A673 (cell line): ENCODE data around the gene SPRR1A. TPM values are rescaled to one million over a fixed set of nuclear protein-coding genes. Genes with fewer than 3 reads are reported as not detected.

Experiments
- BruUV-seq: library from RNA; stranded (reverse); fragments of 400-500 nt; replicated peaks from 2 replicates; lab custom pipeline; 2021; lab: Mats Ljungman, UMichigan
- CTCF ChIA-PET: fragments of 300-600 bp; sonication (Branson Sonifier 250); formaldehyde crosslinking; loops from one replicate; lab custom pipeline; 2022; ENCODE audit warnings: antibody characterized with exemption; lab: Charles Lee
- POLR2A ChIA-PET: fragments of 300-600 bp; sonication (Branson Sonifier 250); formaldehyde crosslinking; loops from one replicate; lab custom pipeline; 2022; ENCODE audit warnings: antibody characterized with exemption; ENCODE audit not compliant: low non-redundant PET; lab: Charles Lee
- DNase-seq: peaks from one replicate; pipeline ENCODE4 v3.0.0-alpha.2; 2015; ENCODE audit warnings: low spot score
- H3K27ac ChIP-seq: fragments of 200-600 bp; sonication (generic); 2 replicates; pipeline ENCODE4 v1.5.1; 2016; ENCODE audit warnings: mixed run types, low read depth, mild to moderate bottlenecking, mixed read lengths, antibody characterized with exemption, low read length; ENCODE audit not compliant: poor library complexity, severe bottlenecking
- H3K27me3 ChIP-seq: fragments of 200-600 bp; sonication (generic); replicated peaks from 2 replicates; pipeline ENCODE4 v1.6.1; 2017; ENCODE audit warnings: mixed run types, low read depth, mild to moderate bottlenecking, mixed read lengths, antibody characterized with exemption, low read length; ENCODE audit not compliant: insufficient read depth, poor library complexity
- H3K36me3 ChIP-seq: fragments of 200-600 bp; sonication (generic); 2 replicates; pipeline ENCODE4 v1.6.1; 2016; ENCODE audit warnings: mixed run types, mild to moderate bottlenecking, mixed read lengths, antibody characterized with exemption, low read length; ENCODE audit not compliant: insufficient read depth, poor library complexity, severe bottlenecking
- H3K4me1 ChIP-seq: fragments of 200-600 bp; sonication (generic); 2 replicates; pipeline ENCODE4 v1.6.1; 2017; ENCODE audit warnings: mixed run types, mild to moderate bottlenecking, mixed read lengths, antibody characterized with exemption, low read length; ENCODE audit not compliant: insufficient read depth, poor library complexity, severe bottlenecking
- H3K4me3 ChIP-seq: fragments of 200-600 bp; sonication (generic); 2 replicates; pipeline ENCODE4 v1.5.1; 2016; ENCODE audit warnings: low read depth, mixed run types, mild to moderate bottlenecking, mixed read lengths, low read length; ENCODE audit not compliant: poor library complexity, severe bottlenecking
- H3K9me3 ChIP-seq: fragments of 200-600 bp; sonication (generic); 2 replicates; pipeline ENCODE4 v1.6.1; 2016; ENCODE audit warnings: mixed run types, low read depth, mild to moderate bottlenecking, mixed read lengths, antibody characterized with exemption, low read length; ENCODE audit not compliant: poor library complexity, severe bottlenecking
- CTCF ChIP-seq: fragments of 300-800, 200-600 bp; sonication (generic); conservative IDR thresholded peaks from 2 replicates; pipeline ENCODE4 v1.5.1; 2017; ENCODE audit warnings: low read depth, mild to moderate bottlenecking, antibody characterized with exemption, low read length, moderate library complexity, mixed read lengths
- EZH2 ChIP-seq: fragments of 200-600 bp; sonication (generic); IDR thresholded peaks from 2 replicates; pipeline ENCODE4 v1.6.1; 2017; ENCODE audit warnings: borderline replicate concordance, low read depth, mild to moderate bottlenecking, mixed read lengths, antibody characterized with exemption, low read length; ENCODE audit not compliant: poor library complexity, severe bottlenecking
- intact Hi-C: fragments of 100-400 bp; cut with micrococcal nuclease; formaldehyde crosslinking; loops from one replicate; pipeline ENCODE4 v1.10.0; 2022; ENCODE audit not compliant: unreplicated experiment
- total RNA-seq: library from RNA; stranded (reverse); gene quantifications from 2 replicates; pipeline ENCODE4 v1.2.3, GENCODE V29; 2021

SPRR1A gene
- total RNA-seq, 1 experiment from 2014 or later = not detected

- Histone ChIP-seq H3K9me3 (no peaks in the 10 kb centered on the region), H3K36me3 (no peaks in the 10 kb centered on the region), H3K27ac (no peak overlapping the region), H3K4me1 (no peaks in the 10 kb centered on the region), H3K4me3 (no peak overlapping the region), H3K27me3 (peaks cover 11% of the 10 kb centered on the region)
- intact Hi-C loops = no loop called here
- no peak for TF ChIP-seq CTCF
- no peak for TF ChIP-seq EZH2
- no TSS peak for BruUV-seq
- CTCF ChIA-PET = no interaction called here
- no peak for DNase-seq
- POLR2A ChIA-PET = no interaction called here
Observed at GRCh38 chr1:152968248-152968647, 15.6 kb upstream of the SPRR1A start.

GRCh38 chr1:152969036-152969435 is 14.8 kb upstream of the SPRR1A start:
- H3K27ac ChIP-seq = no peak overlapping the region
- H3K4me3 ChIP-seq = no peak overlapping the region
- intact Hi-C loops = no loop called here
- H3K27me3 ChIP-seq = peaks cover 11% of the 10 kb centered on the region
- TF ChIP-seq EZH2 (no peak), CTCF (no peak)
- no TSS peak for BruUV-seq
- no peak for DNase-seq
- POLR2A ChIA-PET = no interaction called here
- H3K4me1 ChIP-seq = no peaks in the 10 kb centered on the region
- CTCF ChIA-PET = no interaction called here
- no peaks in the 10 kb centered on the region for H3K9me3 ChIP-seq
- no peaks in the 10 kb centered on the region for H3K36me3 ChIP-seq

GRCh38 chr1:152970495-152970894 is 13.4 kb upstream of the SPRR1A start, which contains the start of gene SPRR4:
Gene SPRR4, plus strand, starts transcription at chr1:152970648. Its CDS starts 1,243 bp downstream, at chr1:152971891.
- DNase-seq = no peak
- H3K27me3 ChIP-seq = peaks cover 7% of the 10 kb centered on the region
- CTCF ChIA-PET = no interaction called here

More at GRCh38 chr1:152970495-152970894, 13.4 kb upstream of the SPRR1A start, which contains the start of gene SPRR4:
- BruUV-seq = no TSS peak
- Histone ChIP-seq H3K4me1 (no peaks in the 10 kb centered on the region), H3K36me3 (no peaks in the 10 kb centered on the region), H3K4me3 (no peak within 1 kb of the TSS), H3K27ac (no peak within 1 kb of the TSS), H3K9me3 (no peaks in the 10 kb centered on the region)
- POLR2A ChIA-PET = interaction anchor here (0.7 kb wide), 1 partner anchor 1001 kb away, joined by 5 read pairs; no protein-coding TSS in a partner anchor
- intact Hi-C loops = no loop called here
- TF ChIP-seq CTCF (no peak), EZH2 (no peak)
